ENCODE results near the gene LRRC3C.

Gene LRRC3C

GRCh38 chr17:39939588-39940419, 12.3 kb downstream of the LRRC3C start:
- peak; percentile 90 for ATAC-seq
- TF ChIP-seq, protein P1, sequence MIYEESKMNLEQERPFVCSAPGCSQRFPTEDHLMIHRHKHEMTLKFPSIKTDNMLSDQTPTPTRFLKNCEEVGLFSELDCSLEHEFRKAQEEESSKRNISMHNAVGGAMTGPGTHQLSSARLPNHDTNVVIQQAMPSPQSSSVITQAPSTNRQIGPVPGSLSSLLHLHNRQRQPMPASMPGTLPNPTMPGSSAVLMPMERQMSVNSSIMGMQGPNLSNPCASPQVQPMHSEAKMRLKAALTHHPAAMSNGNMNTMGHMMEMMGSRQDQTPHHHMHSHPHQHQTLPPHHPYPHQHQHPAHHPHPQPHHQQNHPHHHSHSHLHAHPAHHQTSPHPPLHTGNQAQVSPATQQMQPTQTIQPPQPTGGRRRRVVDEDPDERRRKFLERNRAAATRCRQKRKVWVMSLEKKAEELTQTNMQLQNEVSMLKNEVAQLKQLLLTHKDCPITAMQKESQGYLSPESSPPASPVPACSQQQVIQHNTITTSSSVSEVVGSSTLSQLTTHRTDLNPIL (CRISPR knock-in tag; IDR thresholded peaks at IDR 0.05; ENCODE audit: low read depth), result 0 out of 2 replicates have a peak, but pooled peaks have one; percentile 36
- 0 out of 2 replicates have a peak, but pooled peaks have one; percentile 24 for TF ChIP-seq ISL1 (CRISPR knock-in tag; IDR thresholded peaks at IDR 0.05)
- TF ChIP-seq CSDC2 (CRISPR knock-in tag; IDR thresholded peaks at IDR 0.05), result no peak
- peak; percentile 48; the same call in 1 of the 2 replicates for TF ChIP-seq TCF4 (CRISPR knock-in tag; IDR thresholded peaks at IDR 0.05; ENCODE audit: borderline replicate concordance)

- ATAC-seq, result no peak
- TF ChIP-seq ZC3H10 (CRISPR knock-in tag; IDR thresholded peaks at IDR 0.05) (no peak), TCF4 (CRISPR knock-in tag; IDR thresholded peaks at IDR 0.05; ENCODE audit: borderline replicate concordance) (no peak), ZFP3 (CRISPR knock-in tag; IDR thresholded peaks at IDR 0.05) (no peak), PPARA (CRISPR knock-in tag; IDR thresholded peaks at IDR 0.05; ENCODE audit: borderline replicate concordance) (no peak), ZNF565 (CRISPR knock-in tag; conservative IDR thresholded peaks at IDR 0.05; ENCODE audit: low read depth) (no peak), ISL1 (CRISPR knock-in tag; IDR thresholded peaks at IDR 0.05) (no peak), CSDC2 (CRISPR knock-in tag; IDR thresholded peaks at IDR 0.05) (no peak), SNAI2 (CRISPR knock-in tag; IDR thresholded peaks at IDR 0.05) (no peak), RARB (CRISPR knock-in tag; IDR thresholded peaks at IDR 0.05) (no peak), ZNF8 (CRISPR knock-in tag; IDR thresholded peaks at IDR 0.05) (no peak), OSR1 (CRISPR knock-in tag; IDR thresholded peaks at IDR 0.05) (no peak)
- TF ChIP-seq, protein P2, sequence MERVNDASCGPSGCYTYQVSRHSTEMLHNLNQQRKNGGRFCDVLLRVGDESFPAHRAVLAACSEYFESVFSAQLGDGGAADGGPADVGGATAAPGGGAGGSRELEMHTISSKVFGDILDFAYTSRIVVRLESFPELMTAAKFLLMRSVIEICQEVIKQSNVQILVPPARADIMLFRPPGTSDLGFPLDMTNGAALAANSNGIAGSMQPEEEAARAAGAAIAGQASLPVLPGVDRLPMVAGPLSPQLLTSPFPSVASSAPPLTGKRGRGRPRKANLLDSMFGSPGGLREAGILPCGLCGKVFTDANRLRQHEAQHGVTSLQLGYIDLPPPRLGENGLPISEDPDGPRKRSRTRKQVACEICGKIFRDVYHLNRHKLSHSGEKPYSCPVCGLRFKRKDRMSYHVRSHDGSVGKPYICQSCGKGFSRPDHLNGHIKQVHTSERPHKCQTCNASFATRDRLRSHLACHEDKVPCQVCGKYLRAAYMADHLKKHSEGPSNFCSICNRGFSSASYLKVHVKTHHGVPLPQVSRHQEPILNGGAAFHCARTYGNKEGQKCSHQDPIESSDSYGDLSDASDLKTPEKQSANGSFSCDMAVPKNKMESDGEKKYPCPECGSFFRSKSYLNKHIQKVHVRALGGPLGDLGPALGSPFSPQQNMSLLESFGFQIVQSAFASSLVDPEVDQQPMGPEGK (CRISPR knock-in tag; IDR thresholded peaks at IDR 0.05; ENCODE audit: borderline replicate concordance), result no peak
- TF ChIP-seq, protein P3, sequence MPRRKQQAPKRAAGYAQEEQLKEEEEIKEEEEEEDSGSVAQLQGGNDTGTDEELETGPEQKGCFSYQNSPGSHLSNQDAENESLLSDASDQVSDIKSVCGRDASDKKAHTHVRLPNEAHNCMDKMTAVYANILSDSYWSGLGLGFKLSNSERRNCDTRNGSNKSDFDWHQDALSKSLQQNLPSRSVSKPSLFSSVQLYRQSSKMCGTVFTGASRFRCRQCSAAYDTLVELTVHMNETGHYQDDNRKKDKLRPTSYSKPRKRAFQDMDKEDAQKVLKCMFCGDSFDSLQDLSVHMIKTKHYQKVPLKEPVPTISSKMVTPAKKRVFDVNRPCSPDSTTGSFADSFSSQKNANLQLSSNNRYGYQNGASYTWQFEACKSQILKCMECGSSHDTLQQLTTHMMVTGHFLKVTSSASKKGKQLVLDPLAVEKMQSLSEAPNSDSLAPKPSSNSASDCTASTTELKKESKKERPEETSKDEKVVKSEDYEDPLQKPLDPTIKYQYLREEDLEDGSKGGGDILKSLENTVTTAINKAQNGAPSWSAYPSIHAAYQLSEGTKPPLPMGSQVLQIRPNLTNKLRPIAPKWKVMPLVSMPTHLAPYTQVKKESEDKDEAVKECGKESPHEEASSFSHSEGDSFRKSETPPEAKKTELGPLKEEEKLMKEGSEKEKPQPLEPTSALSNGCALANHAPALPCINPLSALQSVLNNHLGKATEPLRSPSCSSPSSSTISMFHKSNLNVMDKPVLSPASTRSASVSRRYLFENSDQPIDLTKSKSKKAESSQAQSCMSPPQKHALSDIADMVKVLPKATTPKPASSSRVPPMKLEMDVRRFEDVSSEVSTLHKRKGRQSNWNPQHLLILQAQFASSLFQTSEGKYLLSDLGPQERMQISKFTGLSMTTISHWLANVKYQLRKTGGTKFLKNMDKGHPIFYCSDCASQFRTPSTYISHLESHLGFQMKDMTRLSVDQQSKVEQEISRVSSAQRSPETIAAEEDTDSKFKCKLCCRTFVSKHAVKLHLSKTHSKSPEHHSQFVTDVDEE (CRISPR knock-in tag; IDR thresholded peaks at IDR 0.05), result no peak
Observed at GRCh38 chr17:39943702-39944392, 16.3 kb downstream of the LRRC3C start.

- TF ChIP-seq ZNF565 (CRISPR knock-in tag; conservative IDR thresholded peaks at IDR 0.05; ENCODE audit: low read depth) (no peak), RARB (CRISPR knock-in tag; IDR thresholded peaks at IDR 0.05) (no peak), ZFP3 (CRISPR knock-in tag; IDR thresholded peaks at IDR 0.05) (no peak), TOX (CRISPR knock-in tag; IDR thresholded peaks at IDR 0.05; ENCODE audit: borderline replicate concordance) (no peak)
- TF ChIP-seq, protein P3 (CRISPR knock-in tag; IDR thresholded peaks at IDR 0.05), result no peak
- TF ChIP-seq, protein P1 (CRISPR knock-in tag; IDR thresholded peaks at IDR 0.05; ENCODE audit: low read depth), result no peak
Observed at GRCh38 chr17:39944393-39944711, 16.8 kb downstream of the LRRC3C start.

More at GRCh38 chr17:39944393-39944711, 16.8 kb downstream of the LRRC3C start:
- no peak for ATAC-seq
